Stimulated activated CD4-positive, alpha-beta T cell treated with anti-CD3 and anti-CD28 coated beads, Interleukin-4, amount 100 ng/mL, for 24 hours (primary cell): ENCODE results near the gene NTMT2.
"Not testable (repeated sequence)": the region's sequence is repeated elsewhere in the genome, so short reads cannot be mapped to it uniquely, and the experiment has no call there.

Experiments
- DNase-seq: peaks from one replicate; pipeline ENCODE4 v3.0.0-alpha.2; 2020

Gene NTMT2

GRCh38 chr1:170145770-170146676 is at the start of gene NTMT2:
NTMT2 (plus strand) TSS chr1:170145959; CDS start chr1:170146108, 149 bp downstream.
- no peak for DNase-seq

GRCh38 chr1:170095976-170096748 is 49.6 kb upstream of the NTMT2 start:
- DNase-seq = no peak

- DNase-seq = no peak
These were observed 48.9 kb upstream of the NTMT2 start for GRCh38 chr1:170096806-170097340.

- DNase-seq = no peak
These were observed 48.3 kb upstream of the NTMT2 start for GRCh38 chr1:170097449-170097948.

- DNase-seq = not testable (repeated sequence)
These were observed 32.6 kb upstream of the NTMT2 start for GRCh38 chr1:170113140-170113539.

GRCh38 chr1:170114906-170115305 is 30.9 kb upstream of the NTMT2 start:
- DNase-seq = no peak

GRCh38 chr1:170122366-170122765 is 23.4 kb upstream of the NTMT2 start:
- no peak for DNase-seq

- no peak for DNase-seq
These were observed 20.5 kb upstream of the NTMT2 start for GRCh38 chr1:170125269-170125668.

GRCh38 chr1:170126696-170127095 is 19.1 kb upstream of the NTMT2 start:
- DNase-seq = no peak

GRCh38 chr1:170131450-170131849 is 14.3 kb upstream of the NTMT2 start:
- no peak for DNase-seq

- DNase-seq = no peak
These were observed 13.8 kb upstream of the NTMT2 start for GRCh38 chr1:170131984-170132383.

- no peak for DNase-seq
These were observed 11.8 kb upstream of the NTMT2 start for GRCh38 chr1:170133766-170134495.

GRCh38 chr1:170134521-170134920 is 11.2 kb upstream of the NTMT2 start:
- DNase-seq = no peak

- DNase-seq = no peak
These were observed 5.4 kb upstream of the NTMT2 start for GRCh38 chr1:170140371-170140770.

- no peak for DNase-seq
These were observed 698 bp upstream of the NTMT2 start for GRCh38 chr1:170145061-170145460.

- no peak for DNase-seq
These were observed 1.0 kb downstream of the NTMT2 start for GRCh38 chr1:170146720-170147263.

GRCh38 chr1:170149241-170149640 is 3.5 kb downstream of the NTMT2 start:
- no peak for DNase-seq

- no peak for DNase-seq
These were observed 4.3 kb downstream of the NTMT2 start for GRCh38 chr1:170150016-170150415.

GRCh38 chr1:170150921-170151320 is 5.2 kb downstream of the NTMT2 start:
- DNase-seq = no peak

GRCh38 chr1:170153417-170153816 is 7.7 kb downstream of the NTMT2 start:
- DNase-seq = no peak

- DNase-seq = no peak
These were observed 9.3 kb downstream of the NTMT2 start for GRCh38 chr1:170155055-170155454.

GRCh38 chr1:170156594-170156993 is 10.8 kb downstream of the NTMT2 start:
- DNase-seq = no peak
